Calu3 (cell line): ENCODE measurements around the gene ZBTB7B. TPM values are rescaled to one million over a fixed set of nuclear protein-coding genes. Genes with fewer than 3 reads are reported as not detected.

Experiments used
- BruUV-seq: library from RNA; stranded (reverse); fragments of 400-500 nt; replicated peaks from 2 replicates; lab custom pipeline; 2021; lab: Mats Ljungman, UMichigan
- CTCF ChIA-PET: fragments of 300-600 bp; sonication (Branson Sonifier 250); formaldehyde crosslinking; loops from one replicate; lab custom pipeline; 2022; ENCODE audit warnings: antibody characterized with exemption; lab: Charles Lee
- DNase-seq: peaks from one replicate; pipeline ENCODE4 v3.0.0; 2022
- H3K27ac Mint-ChIP-seq: one replicate; pipeline ENCODE4 v1.8.0; 2022; ENCODE audit warnings: mixed read lengths; ENCODE audit not compliant: unreplicated experiment
- H3K27me3 Mint-ChIP-seq: one replicate; pipeline ENCODE4 v1.8.0; 2022; ENCODE audit warnings: mixed read lengths; ENCODE audit not compliant: unreplicated experiment
- H3K36me3 Mint-ChIP-seq: one replicate; pipeline ENCODE4 v1.8.0; 2022; ENCODE audit warnings: mild to moderate bottlenecking, moderate library complexity, mixed read lengths; ENCODE audit not compliant: insufficient read depth, unreplicated experiment
- H3K4me1 Mint-ChIP-seq: one replicate; pipeline ENCODE4 v1.8.0; 2022; ENCODE audit warnings: mild to moderate bottlenecking, low read depth, mixed read lengths; ENCODE audit not compliant: unreplicated experiment
- H3K4me3 Mint-ChIP-seq: one replicate; pipeline ENCODE4 v1.8.0; 2022; ENCODE audit warnings: mild to moderate bottlenecking, low read depth, moderate library complexity, mixed read lengths; ENCODE audit not compliant: unreplicated experiment
- H3K9me3 Mint-ChIP-seq: one replicate; pipeline ENCODE4 v1.8.0; 2022; ENCODE audit warnings: low read depth, mixed read lengths; ENCODE audit not compliant: unreplicated experiment
- CTCF ChIP-seq: fragments of 200-600 bp; IDR thresholded peaks from one replicate; pipeline ENCODE4 v1.8.0; 2022; ENCODE audit warnings: antibody characterized with exemption; ENCODE audit not compliant: unreplicated experiment
- intact Hi-C: fragments of 100-400 bp; cut with micrococcal nuclease; formaldehyde crosslinking; loops from one replicate; pipeline ENCODE4 v1.10.0; 2022; ENCODE audit not compliant: unreplicated experiment
- total RNA-seq: library from RNA; stranded (reverse); gene quantifications from 2 replicates; pipeline ENCODE4 v1.2.3, GENCODE V29; 2022

ZBTB7B gene
- total RNA-seq, 1 experiment from 2014 or later = 64.7 TPM

GRCh38 chr1:155038602-155039307, 36.2 kb downstream of the ZBTB7B start:
- Mint-ChIP-seq H3K9me3 (no peaks in the 10 kb centered on the region), H3K36me3 (no peaks in the 10 kb centered on the region), H3K4me3 (no peak overlapping the region), H3K4me1 (peaks cover 22% of the 10 kb centered on the region), H3K27me3 (peaks cover 17% of the 10 kb centered on the region), H3K27ac (no peak overlapping the region)
- no TSS peak for BruUV-seq
- CTCF ChIA-PET = interaction anchor here (1.0 kb wide), 1 partner anchor 19 kb away, joined by 3 read pairs; no protein-coding TSS in a partner anchor
- no peak for TF ChIP-seq CTCF
- intact Hi-C loops = no loop called here
- DNase-seq = no peak

- H3K27me3 Mint-ChIP-seq = peaks cover 12% of the 10 kb centered on the region
- DNase-seq = no peak
- TF ChIP-seq CTCF = no peak
- no peak overlapping the region for H3K4me3 Mint-ChIP-seq
- CTCF ChIA-PET = interaction anchor here (1.0 kb wide), 1 partner anchor 19 kb away, joined by 3 read pairs; no protein-coding TSS in a partner anchor
- H3K4me1 Mint-ChIP-seq = peaks cover 25% of the 10 kb centered on the region
- H3K9me3 Mint-ChIP-seq = no peaks in the 10 kb centered on the region
- BruUV-seq = no TSS peak
- intact Hi-C loops = no loop called here
- no peak overlapping the region for H3K27ac Mint-ChIP-seq
- no peaks in the 10 kb centered on the region for H3K36me3 Mint-ChIP-seq
Measured at GRCh38 chr1:155039308-155039669, 36.7 kb downstream of the ZBTB7B start.

- TF ChIP-seq CTCF = no peak
- H3K27me3 Mint-ChIP-seq = no peaks in the 10 kb centered on the region
Measured at GRCh38 chr1:155040358-155041093, 37.9 kb downstream of the ZBTB7B start.

GRCh38 chr1:155042789-155043188, 40.2 kb downstream of the ZBTB7B start:
- CTCF ChIA-PET = interaction anchor here (0.7 to 3.3 kb wide), 3 partner anchors 12 to 42 kb away, joined by 3 to 26 read pairs (median 4); no protein-coding TSS in a partner anchor
- no peaks in the 10 kb centered on the region for H3K9me3 Mint-ChIP-seq
- no TSS peak for BruUV-seq

More at GRCh38 chr1:155040358-155041093, 37.9 kb downstream of the ZBTB7B start:
- intact Hi-C loops = no loop called here
- Mint-ChIP-seq H3K27ac (no peak overlapping the region), H3K36me3 (no peaks in the 10 kb centered on the region), H3K4me3 (no peak overlapping the region), H3K9me3 (no peaks in the 10 kb centered on the region), H3K4me1 (peaks cover 38% of the 10 kb centered on the region)
- no TSS peak for BruUV-seq
- no peak for DNase-seq
- CTCF ChIA-PET = no interaction called here

More at GRCh38 chr1:155042789-155043188, 40.2 kb downstream of the ZBTB7B start:
- TF ChIP-seq CTCF = no peak
- Mint-ChIP-seq H3K36me3 (no peaks in the 10 kb centered on the region), H3K4me1 (peaks cover 40% of the 10 kb centered on the region), H3K27me3 (no peaks in the 10 kb centered on the region), H3K27ac (no peak overlapping the region), H3K4me3 (no peak overlapping the region)
- DNase-seq = no peak
- intact Hi-C loops = no loop called here
